IPS-20b (cell line): ENCODE data around the gene RAET1G.
"Not testable (repeated sequence)": the region's sequence is repeated elsewhere in the genome, so short reads cannot be mapped to it uniquely, and the experiment has no call there.

Experiments used
- H3K27ac ChIP-seq: one replicate; pipeline ENCODE4 v1.5.1; 2013; ENCODE audit warnings: low read length
- H3K27me3 ChIP-seq: 2 replicates; pipeline ENCODE4 v1.6.1; 2013; ENCODE audit warnings: mild to moderate bottlenecking, low read length, inconsistent platforms; ENCODE audit not compliant: insufficient read depth
- H3K36me3 ChIP-seq: 2 replicates; pipeline ENCODE4 v1.6.1; 2013; ENCODE audit warnings: low read depth, mild to moderate bottlenecking, inconsistent platforms, low read length, moderate library complexity; ENCODE audit not compliant: insufficient read depth
- H3K4me1 ChIP-seq: 2 replicates; pipeline ENCODE4 v1.6.1; 2013; ENCODE audit warnings: mild to moderate bottlenecking, control low read depth, inconsistent platforms, low read length, moderate library complexity; ENCODE audit not compliant: insufficient read depth
- H3K4me3 ChIP-seq: 2 replicates; pipeline ENCODE4 v1.5.1; 2013; ENCODE audit warnings: mild to moderate bottlenecking, low read length, inconsistent platforms
- H3K9ac ChIP-seq: 2 replicates; pipeline ENCODE4 v1.6.1; 2013; ENCODE audit warnings: low read depth, mild to moderate bottlenecking, inconsistent platforms, low read length, moderate library complexity
- H3K9me3 ChIP-seq: 2 replicates; pipeline ENCODE4 v1.6.1; 2013; ENCODE audit warnings: mild to moderate bottlenecking, low read depth, low read length, inconsistent platforms; ENCODE audit not compliant: insufficient read depth

RAET1G gene

DNA sequence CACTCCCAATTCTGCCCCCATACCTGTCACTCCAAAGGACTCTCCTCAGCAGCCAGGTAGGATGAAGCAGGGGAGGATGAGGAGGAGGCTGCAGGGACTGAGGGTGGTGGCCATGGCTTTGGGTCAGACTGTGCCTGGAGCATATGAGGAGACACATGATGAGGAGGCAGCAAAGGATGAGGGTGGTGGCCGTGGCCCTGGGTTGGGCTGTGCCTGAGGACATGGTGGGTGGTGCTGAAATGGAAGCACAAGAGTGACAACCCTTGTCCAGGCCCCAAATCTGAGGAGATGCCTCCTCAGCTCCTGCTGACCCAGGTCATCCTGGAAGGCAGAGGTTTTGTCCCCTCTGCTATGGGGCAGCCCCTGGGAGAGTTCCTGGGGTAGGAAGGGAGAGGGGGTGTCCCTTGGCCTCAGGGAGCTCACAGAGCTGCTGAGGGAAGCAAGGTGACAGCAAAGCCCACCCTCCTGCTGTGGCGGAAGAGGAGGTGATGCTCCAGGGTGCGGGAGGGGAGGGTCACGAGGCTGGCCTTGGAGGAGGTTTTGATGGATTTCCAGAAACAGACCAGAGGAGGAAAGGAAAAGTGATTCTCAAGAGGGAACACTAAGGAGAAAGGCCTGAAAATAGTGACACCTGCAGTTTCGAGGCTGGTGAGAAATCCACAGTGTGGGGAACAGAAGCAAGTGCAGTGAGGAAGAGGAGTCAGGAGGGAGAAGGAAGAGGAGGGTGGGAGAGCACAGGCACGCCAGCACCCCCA, 4.6 kb downstream of the RAET1G start:
- Histone ChIP-seq H3K4me1 (no peaks in the 10 kb centered on the region), H3K27me3 (peaks cover 61% of the 10 kb centered on the region), H3K4me3 (no peak overlapping the region)

DNA sequence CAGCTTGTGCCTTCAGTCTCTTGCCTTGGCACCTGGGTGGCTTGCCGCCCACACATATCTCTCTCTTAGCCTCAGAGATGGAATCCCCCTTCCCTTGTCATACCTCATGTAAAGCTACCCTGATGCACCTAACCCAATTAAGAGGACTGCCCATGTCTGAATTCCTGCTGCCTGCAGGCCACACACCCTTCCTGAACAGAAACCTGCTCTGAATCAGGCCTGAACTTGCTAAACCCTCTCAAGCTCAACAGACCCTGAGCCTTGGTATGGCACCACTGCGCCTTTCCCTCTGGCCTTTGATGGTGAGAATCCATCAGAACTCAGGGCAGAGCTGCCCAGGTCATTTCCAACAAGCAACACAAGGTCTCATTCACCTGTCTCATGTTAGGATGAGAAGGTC, 5.2 kb downstream of the RAET1G start:
- no peaks in the 10 kb centered on the region for H3K4me1 ChIP-seq
- H3K27me3 ChIP-seq = peaks cover 54% of the 10 kb centered on the region
- no peak overlapping the region for H3K4me3 ChIP-seq
- H3K36me3 ChIP-seq = no peaks in the 10 kb centered on the region
- H3K9ac ChIP-seq = no peak overlapping the region
- no peaks in the 10 kb centered on the region for H3K9me3 ChIP-seq
- H3K27ac ChIP-seq = no peak overlapping the region

More for the DNA sequence above, 4.6 kb downstream of the RAET1G start:
- Histone ChIP-seq H3K9me3 (no peaks in the 10 kb centered on the region), H3K9ac (no peak overlapping the region), H3K27ac (no peak overlapping the region), H3K36me3 (no peaks in the 10 kb centered on the region)

DNA sequence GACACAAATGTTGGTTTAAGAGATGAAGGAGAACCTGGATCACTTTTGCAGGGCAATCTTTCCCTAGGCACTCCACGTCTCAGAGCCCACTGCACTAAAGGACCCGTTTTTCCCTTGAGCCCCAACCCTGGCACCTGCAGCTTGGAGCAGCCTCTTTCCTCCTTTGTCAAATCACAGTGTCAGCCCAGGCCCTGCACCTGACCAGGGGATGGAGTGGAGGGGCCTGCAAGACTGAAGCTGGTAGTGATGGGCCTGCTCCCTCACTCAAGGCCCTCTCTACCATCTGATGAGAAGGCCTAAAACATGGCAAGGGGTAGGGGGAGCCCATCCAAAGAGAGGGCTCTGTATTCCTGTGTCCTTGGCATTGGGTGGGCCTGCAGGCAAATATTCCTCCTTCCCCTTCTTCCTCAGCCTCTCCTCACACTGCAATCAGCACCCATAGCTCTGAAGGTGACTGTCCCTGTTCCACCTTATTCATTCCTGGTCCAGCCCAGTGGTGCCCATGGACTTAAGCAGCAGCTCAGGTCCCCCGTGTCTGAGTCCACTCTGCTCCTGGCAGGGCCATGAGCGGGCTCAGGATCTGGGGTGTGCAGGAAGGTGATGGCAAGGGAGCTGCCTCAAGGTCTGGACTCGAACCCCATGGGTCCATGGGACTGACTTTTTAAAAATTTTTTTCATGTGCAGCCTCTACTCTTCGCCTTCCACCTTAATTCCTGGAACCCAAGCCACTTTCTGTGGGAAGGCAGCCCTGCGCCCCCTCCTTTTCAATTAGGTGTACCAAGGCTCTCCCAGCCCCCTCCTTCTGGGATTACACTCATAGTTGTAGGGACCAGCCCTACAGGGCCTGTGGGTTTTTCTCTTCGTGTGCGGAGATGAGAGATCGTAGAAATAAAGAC, 6.7 kb downstream of the RAET1G start:
- H3K9me3 ChIP-seq = no peaks in the 10 kb centered on the region
- H3K9ac ChIP-seq = no peak overlapping the region
- H3K4me3 ChIP-seq = no peak overlapping the region
- no peaks in the 10 kb centered on the region for H3K4me1 ChIP-seq
- no peak overlapping the region for H3K27ac ChIP-seq
- no peaks in the 10 kb centered on the region for H3K36me3 ChIP-seq
- H3K27me3 ChIP-seq = peaks cover 40% of the 10 kb centered on the region

DNA sequence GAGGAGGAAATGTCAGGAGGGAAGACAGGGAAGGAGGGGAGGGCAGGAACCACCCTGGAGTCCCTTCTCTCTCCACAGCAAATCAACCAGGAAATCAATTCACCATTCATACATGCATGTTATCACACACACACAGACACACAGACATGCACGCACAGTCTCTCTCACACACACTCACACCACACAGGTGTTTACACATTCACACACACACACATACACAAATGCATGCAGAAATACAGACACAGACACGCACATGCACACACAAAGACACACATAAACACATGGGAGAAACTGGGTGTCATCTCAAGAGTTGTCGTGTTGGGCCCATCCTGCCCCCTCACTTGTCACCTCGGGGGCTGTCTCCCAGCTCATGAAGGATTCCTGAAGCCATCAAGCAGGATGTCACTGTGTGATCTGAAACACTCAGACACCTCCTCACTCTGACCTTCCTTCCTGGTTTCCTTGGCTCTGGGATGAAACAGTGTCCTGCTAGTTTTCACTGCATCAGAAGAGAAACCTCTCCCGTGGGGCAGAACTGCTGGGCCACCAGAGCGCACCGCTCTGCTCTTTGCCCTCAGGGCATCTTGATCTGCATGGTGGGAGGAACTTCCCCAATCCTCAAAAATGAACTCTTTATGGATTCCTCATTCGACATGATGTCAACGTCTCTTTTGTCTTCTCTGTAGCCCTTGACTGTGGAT, 9.2 kb downstream of the RAET1G start:
- Histone ChIP-seq H3K27me3 (peaks cover 17% of the 10 kb centered on the region), H3K36me3 (no peaks in the 10 kb centered on the region), H3K9me3 (peaks cover 13% of the 10 kb centered on the region), H3K9ac (no peak overlapping the region), H3K4me3 (no peak overlapping the region), H3K4me1 (no peaks in the 10 kb centered on the region), H3K27ac (no peak overlapping the region)

DNA sequence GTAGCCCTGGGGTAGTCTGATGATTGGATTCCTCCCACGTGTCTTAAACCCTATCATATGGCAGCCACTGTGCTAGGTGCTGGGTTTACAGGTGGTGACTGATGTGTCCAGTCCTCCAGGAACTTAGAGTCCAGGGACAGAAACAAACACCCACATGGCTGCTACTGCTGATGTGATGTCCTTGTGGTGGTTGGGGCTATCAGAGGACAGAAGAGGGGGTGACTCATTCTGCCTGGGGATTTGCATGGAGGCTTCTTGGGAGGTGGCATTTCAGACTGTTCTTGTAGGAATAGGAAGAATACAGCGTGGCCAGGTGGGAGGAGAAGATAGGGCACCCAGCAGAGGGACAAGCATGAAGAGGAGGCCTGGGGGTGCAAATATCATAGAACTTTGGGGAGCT, 9.8 kb downstream of the RAET1G start:
- no peak overlapping the region for H3K4me3 ChIP-seq
- H3K27me3 ChIP-seq = peaks cover 11% of the 10 kb centered on the region
- H3K27ac ChIP-seq = no peak overlapping the region
- no peak overlapping the region for H3K9ac ChIP-seq
- H3K4me1 ChIP-seq = no peaks in the 10 kb centered on the region
- no peaks in the 10 kb centered on the region for H3K36me3 ChIP-seq
- H3K9me3 ChIP-seq = peaks cover 18% of the 10 kb centered on the region

DNA sequence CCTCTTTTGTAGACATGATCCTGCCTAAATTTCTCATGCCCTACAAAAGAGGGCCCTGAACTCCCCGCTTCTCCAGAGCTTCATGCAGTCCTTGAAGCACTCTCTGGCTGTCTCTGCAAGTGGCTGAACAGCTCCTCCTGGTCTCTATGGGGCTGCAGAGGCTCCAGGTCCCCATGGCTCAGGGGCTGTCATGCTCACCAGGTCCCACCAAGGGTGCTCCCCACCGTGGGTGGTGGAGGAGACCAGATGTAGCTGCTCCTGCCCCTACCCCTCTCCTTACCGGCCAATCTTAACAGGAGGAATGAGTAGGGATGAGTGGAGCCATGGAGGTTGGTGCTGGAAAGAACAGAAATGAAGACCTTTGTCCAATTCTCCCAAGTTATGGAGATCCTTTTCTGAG, 10.2 kb downstream of the RAET1G start:
- not testable (repeated sequence) for H3K9ac ChIP-seq, H3K27ac ChIP-seq, H3K4me3 ChIP-seq, H3K36me3 ChIP-seq, H3K4me1 ChIP-seq, H3K27me3 ChIP-seq
- H3K9me3 ChIP-seq = peaks cover 22% of the 10 kb centered on the region

DNA sequence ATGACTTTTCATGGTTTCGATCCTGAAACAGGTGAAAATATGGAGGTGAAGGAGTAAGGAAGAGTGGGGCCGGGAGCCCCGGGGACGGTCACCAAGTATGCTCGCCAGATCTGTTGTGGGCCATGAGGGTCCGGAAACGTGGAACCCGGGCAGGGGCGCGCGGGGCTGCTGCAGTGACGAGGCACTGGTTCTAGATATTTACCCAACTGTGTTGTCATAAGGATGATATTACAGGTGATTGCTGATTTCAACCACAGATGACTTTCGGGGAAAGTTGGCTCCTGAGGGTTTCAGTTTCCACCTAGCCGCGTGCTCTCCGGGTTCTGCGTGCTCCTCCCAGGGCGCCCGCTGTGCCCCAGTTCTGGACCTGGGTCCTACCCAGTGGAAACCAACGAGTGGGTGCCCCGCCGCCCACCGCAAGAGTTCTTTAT, 12.2 kb downstream of the RAET1G start:
- H3K4me3 ChIP-seq = no peak overlapping the region
- no peaks in the 10 kb centered on the region for H3K36me3 ChIP-seq
- H3K9ac ChIP-seq = no peak overlapping the region
- H3K9me3 ChIP-seq = peaks cover 36% of the 10 kb centered on the region
- H3K27ac ChIP-seq = no peak overlapping the region
- peaks cover 9% of the 10 kb centered on the region; the same call in 1 of the 2 replicates for H3K27me3 ChIP-seq
- no peaks in the 10 kb centered on the region for H3K4me1 ChIP-seq

DNA sequence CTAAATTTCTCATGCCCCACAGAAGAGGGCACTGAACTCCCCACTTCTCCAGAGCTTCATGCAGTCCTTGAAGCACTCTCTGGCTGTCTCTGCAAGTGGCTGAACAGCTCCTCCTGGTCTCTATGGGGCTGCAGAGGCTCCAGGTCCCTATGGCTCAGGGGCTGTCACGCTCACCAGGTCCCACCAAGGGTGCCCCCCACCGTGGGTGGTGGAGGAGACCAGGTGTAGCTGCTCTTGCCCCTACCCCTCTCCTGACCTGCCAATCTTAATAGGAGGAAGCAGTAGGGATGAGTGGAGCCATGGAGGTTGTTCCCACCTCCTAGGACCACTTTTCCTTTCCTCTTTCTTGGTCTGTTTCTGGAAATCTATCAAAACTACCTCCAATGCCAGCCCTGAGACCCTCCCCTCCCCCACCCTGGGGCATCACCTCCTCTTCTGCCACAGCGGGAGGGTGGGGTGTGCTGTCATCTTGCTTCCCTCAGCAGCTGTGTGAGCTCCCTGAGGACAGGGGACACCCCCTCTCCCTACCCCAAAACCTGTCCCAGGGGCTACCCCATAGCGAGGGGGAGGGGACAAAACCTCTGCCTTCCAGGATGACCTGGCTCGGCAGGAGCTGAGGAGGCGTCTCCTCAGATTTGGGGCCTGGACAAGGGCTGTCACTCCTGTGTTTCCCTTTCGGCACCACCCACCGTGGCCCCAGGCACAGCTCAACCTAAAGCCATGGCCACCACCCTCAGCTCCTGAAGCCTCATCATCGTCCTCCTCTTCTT, 13.0 kb downstream of the RAET1G start:
- H3K4me3 ChIP-seq = no peak overlapping the region
- H3K27me3 ChIP-seq = peaks cover 9% of the 10 kb centered on the region; the same call in 1 of the 2 replicates
- peaks cover 36% of the 10 kb centered on the region for H3K9me3 ChIP-seq
- no peak overlapping the region for H3K9ac ChIP-seq
- no peak overlapping the region for H3K27ac ChIP-seq
- H3K4me1 ChIP-seq = no peaks in the 10 kb centered on the region
- H3K36me3 ChIP-seq = no peaks in the 10 kb centered on the region

DNA sequence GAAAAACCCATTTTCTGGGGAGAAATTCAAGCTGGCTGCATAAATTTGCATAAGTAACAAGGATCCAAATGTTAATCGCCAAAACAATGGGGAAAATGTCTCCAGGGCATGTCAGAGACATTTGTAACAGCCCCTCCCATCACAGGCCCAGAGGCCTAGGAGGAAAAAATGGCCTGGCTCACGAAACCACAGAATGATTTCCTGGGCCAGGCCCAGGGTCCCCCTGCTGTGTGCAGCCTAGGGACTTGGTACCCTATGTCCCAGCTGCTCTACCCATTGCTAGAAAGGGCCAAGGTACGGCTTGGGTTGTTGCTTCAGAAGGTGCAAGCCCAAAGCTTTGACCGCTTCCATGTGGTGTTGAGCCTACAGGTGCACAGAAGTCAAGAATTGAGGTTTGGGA, 14.4 kb downstream of the RAET1G start:
- not testable (repeated sequence) for H3K27ac ChIP-seq, H3K36me3 ChIP-seq, H3K27me3 ChIP-seq, H3K4me1 ChIP-seq, H3K9ac ChIP-seq, H3K4me3 ChIP-seq
- H3K9me3 ChIP-seq = peaks cover 36% of the 10 kb centered on the region

DNA sequence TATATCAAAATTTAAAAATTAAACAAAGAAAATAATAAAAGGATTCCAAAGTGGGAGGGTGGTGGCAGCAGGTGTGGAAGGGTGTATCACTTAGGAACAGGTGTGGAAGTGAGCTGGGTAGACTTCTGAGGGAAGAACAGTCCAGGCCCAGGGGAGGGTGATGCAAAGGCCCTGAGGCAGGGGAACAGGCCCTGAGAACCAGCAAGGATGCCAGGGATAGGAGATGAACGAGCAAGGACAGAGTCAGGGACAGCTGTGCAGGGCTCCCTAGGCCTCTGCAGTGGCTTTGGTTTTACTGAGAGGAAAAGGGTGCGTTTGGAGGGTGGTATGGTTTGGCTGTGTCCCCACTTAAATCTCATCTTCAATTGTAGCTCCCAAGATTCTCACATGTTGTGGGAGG, 15.6 kb downstream of the RAET1G start:
- Histone ChIP-seq H3K27ac (no peak overlapping the region), H3K27me3 (no peaks in the 10 kb centered on the region), H3K9ac (no peak overlapping the region), H3K36me3 (no peaks in the 10 kb centered on the region), H3K4me3 (no peak overlapping the region), H3K4me1 (no peaks in the 10 kb centered on the region), H3K9me3 (peaks cover 36% of the 10 kb centered on the region)

DNA sequence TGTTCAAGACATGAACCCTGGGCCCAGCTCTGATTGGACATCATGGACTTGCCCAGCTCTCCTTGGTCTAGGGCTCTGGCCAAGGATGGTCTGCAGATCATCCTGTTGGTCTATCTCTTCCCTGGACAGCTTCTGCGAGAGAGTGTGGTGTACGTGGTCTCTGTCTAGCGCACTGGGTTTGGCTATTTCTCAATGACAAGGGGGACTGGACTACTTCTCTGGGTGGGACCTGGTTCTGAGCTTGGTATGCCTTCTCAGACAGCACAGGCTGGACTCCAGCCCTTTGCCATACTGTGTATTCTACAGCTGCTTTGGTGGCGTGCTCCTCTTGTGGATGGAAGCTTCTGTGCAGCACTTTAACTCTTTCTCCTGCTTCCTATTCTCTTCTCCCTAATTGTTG, 16.5 kb downstream of the RAET1G start:
- H3K9ac ChIP-seq = no peak overlapping the region
- H3K4me1 ChIP-seq = no peaks in the 10 kb centered on the region
- H3K9me3 ChIP-seq = peaks cover 36% of the 10 kb centered on the region
- H3K4me3 ChIP-seq = no peak overlapping the region
- no peak overlapping the region for H3K27ac ChIP-seq
- no peaks in the 10 kb centered on the region for H3K27me3 ChIP-seq
- H3K36me3 ChIP-seq = no peaks in the 10 kb centered on the region
